DMS79 (cell line): ENCODE data around the gene VPS13A.

Experiments used
- DNase-seq: peaks from one replicate; lab custom pipeline; 2025; lab: John Stamatoyannopoulos, UW

Gene VPS13A

GRCh38 chr9:77460938-77461337, 283.6 kb downstream of the VPS13A start:
- DNase-seq = no peak

- DNase-seq = no peak
These were observed 284.7 kb downstream of the VPS13A start for GRCh38 chr9:77462066-77462465.

- no peak for DNase-seq
These were observed 285.8 kb downstream of the VPS13A start for GRCh38 chr9:77463151-77463550.

GRCh38 chr9:77464661-77465060, 287.3 kb downstream of the VPS13A start:
- DNase-seq = no peak

- no peak for DNase-seq
These were observed 292.3 kb downstream of the VPS13A start for GRCh38 chr9:77469515-77470231.
